Lung (tissue), 12 donors: ENCODE data around the gene SLC22A25. TPM values are rescaled to one million over a fixed set of nuclear protein-coding genes. Genes with fewer than 3 reads are reported as not detected.

ENCODE experiments used
- ATAC-seq: fragments of 200-7000 bp; cut with Tn5 transposase; one replicate; pipeline ENCODE4 v1.9.1; 2020; ENCODE audit warnings: moderate number of reproducible peaks; ENCODE audit not compliant: insufficient read depth, low FRiP score
- DNase-seq, 3 donors: peaks; one replicate each; pipeline ENCODE4 v3.0.0-alpha.2; 2013 to 2017
- H3K27ac ChIP-seq, 2 donors: one replicate each; pipeline ENCODE4 v1.5.1; 2013; ENCODE audit warnings: mild to moderate bottlenecking in 2 of 2, moderate library complexity in 2 of 2, control low read depth in 1 of 2, inconsistent platforms in 1 of 2, low read depth in 1 of 2, low read length in 1 of 2
- H3K27me3 ChIP-seq, 3 donors: one replicate each; pipeline ENCODE4 v1.5.1; 2013; ENCODE audit warnings: low read length in 2 of 3; ENCODE audit not compliant: control insufficient read depth in 3 of 3, insufficient read depth in 3 of 3
- H3K36me3 ChIP-seq, 4 donors: one replicate each; pipeline ENCODE4 v1.5.1; 2013; ENCODE audit warnings: low read length in 4 of 4, mild to moderate bottlenecking in 1 of 4, moderate library complexity in 1 of 4; ENCODE audit not compliant: control insufficient read depth in 4 of 4, insufficient read depth in 4 of 4
- H3K4me1 ChIP-seq, 5 donors: one replicate each; pipeline ENCODE4 v1.5.1; 2013; ENCODE audit warnings: low read length in 5 of 5, mild to moderate bottlenecking in 2 of 5, moderate library complexity in 1 of 5; ENCODE audit not compliant: control insufficient read depth in 5 of 5, insufficient read depth in 5 of 5
- H3K4me3 ChIP-seq: one replicate; pipeline ENCODE4 v1.5.1; 2013; ENCODE audit warnings: mild to moderate bottlenecking, control low read depth, moderate library complexity
- H3K9ac ChIP-seq, 2 donors: one replicate each; pipeline ENCODE4 v1.5.1; 2013; ENCODE audit warnings: low read length in 2 of 2, control low read depth in 1 of 2; ENCODE audit not compliant: insufficient read depth in 1 of 2
- H3K9me3 ChIP-seq, 4 donors: one replicate each; pipeline ENCODE4 v1.5.1; 2013; ENCODE audit warnings: low read length in 3 of 4, mild to moderate bottlenecking in 1 of 4, moderate library complexity in 1 of 4; ENCODE audit not compliant: control insufficient read depth in 4 of 4, insufficient read depth in 3 of 4
- WGBS, 2 donors: extraction: QIAGEN DNeasy Blood & Tissue Kit; methylation state at CpG; one replicate each; pipeline ENCODE4 v1.1.7; 2013; 5-methylcytosine and 5-hydroxymethylcytosine counted together
- polyA plus RNA-seq, 2 donors: library from polyadenylated mRNA; stranded (reverse); fragments of 200-250 nt; gene quantifications; one replicate each; pipeline ENCODE4 v1.2.1, GENCODE V29; 2013
- total RNA-seq, 2 donors: library from RNA; depleted of rRNA in 1 of 2; stranded (reverse); fragments of >200 nt in 1 of 2; gene quantifications; one replicate each; pipeline ENCODE4 v1.2.1, GENCODE V29; 2014 to 2021
- TF ChIP-seq, protein P1 (sequence below): IDR thresholded peaks from 2 replicates; pipeline ENCODE4 v1.5.1; 2012; ENCODE audit warnings: mild to moderate bottlenecking; ENCODE audit errors: control extremely low read depth, extremely low read depth
- donor health status: control.
- donor health status: control.
- donor health status: Bipolar disorder and iron deficiency.
- donor health status: healthy.
- donor health status: DM: yes; HTN: yes; CAD: no.

The SLC22A25 gene
- total and polyA plus RNA-seq, 4 donors = not detected

DNA sequence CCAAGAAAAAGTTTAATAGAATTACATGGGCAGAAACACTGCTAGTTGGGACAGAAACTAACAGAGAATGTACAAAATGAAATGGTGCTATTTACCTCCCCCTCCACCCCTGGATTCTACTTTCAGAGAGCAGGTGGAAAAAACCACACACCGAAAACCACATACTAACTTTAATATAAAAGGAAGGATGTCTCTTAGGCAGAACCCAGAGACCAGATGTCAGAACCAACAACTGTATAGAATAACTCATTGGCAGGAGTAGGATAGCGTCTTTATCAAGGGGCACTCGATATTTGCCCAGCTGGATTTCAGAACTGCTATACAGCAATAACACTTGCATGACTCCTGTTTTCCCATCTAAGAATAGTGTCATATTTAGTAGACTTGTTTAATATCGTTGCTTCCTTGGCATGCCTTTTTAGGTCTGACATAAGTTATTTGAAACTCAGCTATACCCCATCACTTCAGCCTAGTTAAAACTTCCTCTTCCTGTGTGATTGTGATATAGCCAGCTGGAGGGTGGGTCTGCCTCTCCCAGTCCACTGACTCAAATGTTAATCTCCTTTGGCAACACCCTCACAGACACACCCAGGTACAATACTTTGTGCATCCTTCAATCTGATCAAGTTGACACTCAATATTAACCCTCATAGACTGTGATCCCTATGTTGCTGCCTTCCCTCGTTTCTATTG, 1.2 kb downstream of the SLC22A25 start:
- TF ChIP-seq, protein P1, sequence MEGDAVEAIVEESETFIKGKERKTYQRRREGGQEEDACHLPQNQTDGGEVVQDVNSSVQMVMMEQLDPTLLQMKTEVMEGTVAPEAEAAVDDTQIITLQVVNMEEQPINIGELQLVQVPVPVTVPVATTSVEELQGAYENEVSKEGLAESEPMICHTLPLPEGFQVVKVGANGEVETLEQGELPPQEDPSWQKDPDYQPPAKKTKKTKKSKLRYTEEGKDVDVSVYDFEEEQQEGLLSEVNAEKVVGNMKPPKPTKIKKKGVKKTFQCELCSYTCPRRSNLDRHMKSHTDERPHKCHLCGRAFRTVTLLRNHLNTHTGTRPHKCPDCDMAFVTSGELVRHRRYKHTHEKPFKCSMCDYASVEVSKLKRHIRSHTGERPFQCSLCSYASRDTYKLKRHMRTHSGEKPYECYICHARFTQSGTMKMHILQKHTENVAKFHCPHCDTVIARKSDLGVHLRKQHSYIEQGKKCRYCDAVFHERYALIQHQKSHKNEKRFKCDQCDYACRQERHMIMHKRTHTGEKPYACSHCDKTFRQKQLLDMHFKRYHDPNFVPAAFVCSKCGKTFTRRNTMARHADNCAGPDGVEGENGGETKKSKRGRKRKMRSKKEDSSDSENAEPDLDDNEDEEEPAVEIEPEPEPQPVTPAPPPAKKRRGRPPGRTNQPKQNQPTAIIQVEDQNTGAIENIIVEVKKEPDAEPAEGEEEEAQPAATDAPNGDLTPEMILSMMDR = no peak
- DNase-seq = no peak
- H3K36me3 ChIP-seq = no peaks in the 10 kb centered on the region
- H3K4me1 ChIP-seq = peaks cover 0 to 2% (median 0%) of the 10 kb centered on the region in 5 donors
- H3K9ac ChIP-seq = no peak overlapping the region
- H3K27me3 ChIP-seq = no peaks in the 10 kb centered on the region
- WGBS, 2 donors = 54 to 67% methylated on average over 5 of the region's 5 CpGs
- H3K27ac ChIP-seq = no peak overlapping the region
- ATAC-seq = no peak
- no peaks in the 10 kb centered on the region for H3K9me3 ChIP-seq
- no peak overlapping the region for H3K4me3 ChIP-seq

DNA sequence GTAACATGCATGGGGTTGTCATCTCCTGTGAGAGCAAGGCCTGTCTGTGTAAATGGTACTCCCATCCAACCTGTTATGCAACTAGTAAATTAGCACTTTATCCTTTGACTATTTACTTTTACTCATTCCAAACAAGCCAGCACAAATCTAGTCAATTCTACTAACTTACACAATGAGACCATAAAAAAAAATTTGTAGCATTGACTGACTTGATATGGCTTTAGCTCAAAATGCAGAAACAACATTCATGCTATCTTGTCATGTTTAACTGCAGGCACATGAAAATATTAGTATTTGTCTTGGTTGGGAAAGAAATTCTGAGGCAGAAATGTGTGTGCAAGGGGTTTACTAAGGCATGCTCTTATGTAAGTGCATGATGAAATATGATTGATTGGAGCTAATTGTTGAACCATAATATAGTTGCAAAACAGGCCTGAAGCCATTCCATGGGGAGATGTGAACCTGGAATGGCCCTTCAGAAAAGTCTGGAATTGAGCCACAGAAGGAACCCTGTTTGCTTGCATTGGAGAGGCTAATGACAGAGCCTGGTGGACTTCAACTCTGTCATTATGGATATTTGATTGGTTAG, 2.5 kb downstream of the SLC22A25 start:
- Histone ChIP-seq H3K36me3 (no peaks in the 10 kb centered on the region), H3K27me3 (no peaks in the 10 kb centered on the region), H3K9ac (no peak overlapping the region), H3K27ac (no peak overlapping the region), H3K4me3 (no peak overlapping the region), H3K9me3 (peaks cover 0 to 3% (median 0%) of the 10 kb centered on the region in 4 donors), H3K4me1 (peaks cover 0 to 2% (median 0%) of the 10 kb centered on the region in 5 donors)
- TF ChIP-seq, protein P1 = no peak
- DNase-seq (no peak), ATAC-seq (no peak)

DNA sequence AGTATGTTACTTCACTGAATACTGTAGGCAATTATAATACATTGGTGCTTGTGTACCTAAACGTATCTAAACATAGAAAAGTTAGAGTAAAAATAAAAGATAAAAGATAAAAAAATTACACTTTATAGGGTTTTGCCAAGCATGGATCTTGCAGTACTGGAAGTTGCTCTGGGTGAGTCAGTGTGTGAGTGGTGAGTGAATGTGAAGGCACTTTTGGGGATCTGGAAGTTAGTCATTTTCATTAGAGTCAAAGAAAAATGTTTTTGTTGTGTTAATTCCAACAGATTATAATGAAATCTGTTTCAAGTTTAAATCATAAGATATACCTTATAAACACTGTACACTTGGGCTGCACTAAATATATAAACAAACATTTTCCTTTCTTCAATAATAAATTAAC, 3.3 kb downstream of the SLC22A25 start:
- H3K4me1 ChIP-seq = peaks cover 0 to 2% (median 0%) of the 10 kb centered on the region in 5 donors
- H3K27ac ChIP-seq = no peak overlapping the region
- no peak overlapping the region for H3K4me3 ChIP-seq
- no peak for DNase-seq
- no peaks in the 10 kb centered on the region for H3K36me3 ChIP-seq
- TF ChIP-seq, protein P1 = no peak
- H3K9ac ChIP-seq = no peak overlapping the region
- H3K9me3 ChIP-seq = peaks cover 0 to 3% (median 0%) of the 10 kb centered on the region in 4 donors
- ATAC-seq = no peak
- 63 to 65% methylated on average over 1 of the region's 1 CpG for WGBS, 2 donors
- no peaks in the 10 kb centered on the region for H3K27me3 ChIP-seq
